OCI-LY1 (cell line): ENCODE results near the gene VPS33B.

Experiments
- CTCF ChIP-seq: fragments of 200-600 bp; sonication (generic), shearing (Covaris generic); IDR thresholded peaks from 2 replicates; pipeline ENCODE4 v1.5.1; 2017; ENCODE audit warnings: mild to moderate bottlenecking, antibody characterized with exemption, low read length, moderate library complexity, mixed read lengths
- EZH2 ChIP-seq: fragments of 200-600 bp; sonication (generic), shearing (Covaris generic); IDR thresholded peaks from 2 replicates; pipeline ENCODE4 v1.8.0; 2017; ENCODE audit warnings: borderline replicate concordance, mixed run types, mild to moderate bottlenecking, antibody characterized with exemption, low read length, moderate library complexity, mixed read lengths

- TF ChIP-seq CTCF (peak; percentile 70), EZH2 (no peak)
These were observed 27.2 kb upstream of the VPS33B start for GRCh38 chr15:91049378-91050127.
